PC-3 (cell line): Measurements from ENCODE around the gene UPK3BL1. TPM values are rescaled to one million over a fixed set of nuclear protein-coding genes. Genes with fewer than 3 reads are reported as not detected.
"Not testable (repeated sequence)": the region's sequence is repeated elsewhere in the genome, so short reads cannot be mapped to it uniquely, and the experiment has no call there.

Source experiments
- ATAC-seq: fragments of 200-7000 bp; cut with Tn5 transposase; 2 replicates; pipeline ENCODE4 v1.9.1; 2020; ENCODE audit warnings: mild to moderate bottlenecking, moderate library complexity
- BruUV-seq: library from RNA; stranded (reverse); fragments of 400-500 nt; replicated peaks from 2 replicates; lab custom pipeline; 2021; lab: Mats Ljungman, UMichigan
- CTCF ChIA-PET: fragments of 300-600 bp; sonication (Branson Sonifier 250); formaldehyde crosslinking; loops from one replicate; lab custom pipeline; 2022; ENCODE audit warnings: antibody characterized with exemption; lab: Charles Lee
- POLR2A ChIA-PET: fragments of 300-600 bp; sonication (Branson Sonifier 250); formaldehyde crosslinking; loops from one replicate; lab custom pipeline; 2022; ENCODE audit warnings: antibody characterized with exemption; ENCODE audit not compliant: unreplicated experiment; lab: Charles Lee
- DNase-seq: peaks from one replicate; pipeline ENCODE4 v3.0.0-alpha.2; 2015
- H2AFZ ChIP-seq: fragments of 300-600 bp; sonication (generic); 2 replicates; pipeline ENCODE4 v1.6.0; 2016; ENCODE audit warnings: antibody characterized with exemption, low read length
- H3F3A ChIP-seq: fragments of 300-600 bp; sonication (generic); one replicate; pipeline ENCODE4 v1.6.0; 2017; ENCODE audit warnings: antibody characterized with exemption, low read length, control low read depth, mild to moderate bottlenecking; ENCODE audit not compliant: unreplicated experiment
- H3K27ac ChIP-seq: fragments of 300-600 bp; sonication (generic); 2 replicates; pipeline ENCODE4 v1.5.1; 2016; ENCODE audit warnings: mild to moderate bottlenecking, low read length
- H3K27me3 ChIP-seq: fragments of 300-600 bp; sonication (generic); 2 replicates; pipeline ENCODE4 v1.6.1; 2016; ENCODE audit warnings: low read length, mixed read lengths
- H3K36me3 ChIP-seq: fragments of 300-600 bp; sonication (generic); 2 replicates; pipeline ENCODE4 v1.6.1; 2016; ENCODE audit warnings: low read depth, mixed run types, low read length, mixed read lengths
- H3K4me1 ChIP-seq: fragments of 300-600 bp; sonication (generic); 2 replicates; pipeline ENCODE4 v1.5.1; 2016; ENCODE audit warnings: low read length; ENCODE audit not compliant: insufficient read depth
- H3K4me2 ChIP-seq: fragments of 300-600 bp; sonication (generic); 2 replicates; pipeline ENCODE4 v1.6.0; 2016; ENCODE audit warnings: low read length
- H3K4me3 ChIP-seq: fragments of 300-600 bp; sonication (generic); 2 replicates; pipeline ENCODE4 v1.5.1; 2016; ENCODE audit warnings: mild to moderate bottlenecking, low read length, mixed read lengths
- H3K79me2 ChIP-seq: fragments of 300-600 bp; sonication (generic); 2 replicates; pipeline ENCODE4 v1.6.1; 2017; ENCODE audit warnings: low read length, mixed read lengths
- H3K9ac ChIP-seq: fragments of 300-600 bp; sonication (generic); 2 replicates; pipeline ENCODE4 v1.6.0; 2016; ENCODE audit warnings: mild to moderate bottlenecking, low read length
- H3K9me2 ChIP-seq: fragments of 300-600 bp; sonication (generic); replicated peaks from 2 replicates; pipeline ENCODE4 v1.6.1; 2016; ENCODE audit warnings: mixed run types, low read length, mixed read lengths
- H3K9me3 ChIP-seq: fragments of 300-600 bp; sonication (generic); 2 replicates; pipeline ENCODE4 v1.6.1; 2016; ENCODE audit warnings: low read length, mixed read lengths
- H4K20me1 ChIP-seq: fragments of 300-600 bp; sonication (generic); 2 replicates; pipeline ENCODE4 v1.6.1; 2016; ENCODE audit warnings: low read length, mixed read lengths
- intact Hi-C: fragments of 100-400 bp; cut with micrococcal nuclease; formaldehyde crosslinking; loops from 2 replicates; pipeline ENCODE4 v1.9.0; 2023
- total RNA-seq: library from RNA; depleted of rRNA; stranded (reverse); fragments of >200 nt; gene quantifications from 2 replicates; pipeline ENCODE4 v1.2.3, GENCODE V29; 2014

Gene UPK3BL1
- total RNA-seq, 1 experiment from 2014 or later = 22.7 TPM

- BruUV-seq, ATAC-seq, CTCF ChIA-PET: not testable (repeated sequence)
Observed at GRCh38 chr7:102614873-102615272, 27.7 kb downstream of the UPK3BL1 start.

GRCh38 chr7:102614346-102614697, 28.3 kb downstream of the UPK3BL1 start:
- peak; percentile 46 for ATAC-seq
- intact Hi-C loops, POLR2A ChIA-PET, DNase-seq, H3K4me2 ChIP-seq, CTCF ChIA-PET, H3K27me3 ChIP-seq, H3K4me1 ChIP-seq, H3F3A ChIP-seq, H3K36me3 ChIP-seq, H3K79me2 ChIP-seq, H4K20me1 ChIP-seq, H2AFZ ChIP-seq, H3K9me2 ChIP-seq, H3K4me3 ChIP-seq, H3K27ac ChIP-seq, H3K9ac ChIP-seq, BruUV-seq, H3K9me3 ChIP-seq: not testable (repeated sequence)

More at GRCh38 chr7:102614873-102615272, 27.7 kb downstream of the UPK3BL1 start:
- H3K9me2 ChIP-seq, DNase-seq, H3K36me3 ChIP-seq, H3K4me2 ChIP-seq, H3F3A ChIP-seq, H3K4me3 ChIP-seq, H3K79me2 ChIP-seq, H3K27me3 ChIP-seq, H3K4me1 ChIP-seq, H3K27ac ChIP-seq, H3K9ac ChIP-seq, H3K9me3 ChIP-seq, H4K20me1 ChIP-seq, H2AFZ ChIP-seq, POLR2A ChIA-PET, intact Hi-C loops: not testable (repeated sequence)

- POLR2A ChIA-PET, H3K4me2 ChIP-seq, H3F3A ChIP-seq, H3K9me2 ChIP-seq, H3K27ac ChIP-seq, H2AFZ ChIP-seq, H3K4me1 ChIP-seq, intact Hi-C loops, CTCF ChIA-PET, ATAC-seq, H3K9me3 ChIP-seq, H3K4me3 ChIP-seq, H3K79me2 ChIP-seq, H4K20me1 ChIP-seq, DNase-seq, BruUV-seq, H3K27me3 ChIP-seq, H3K36me3 ChIP-seq, H3K9ac ChIP-seq: not testable (repeated sequence)
Observed at GRCh38 chr7:102613575-102614345, 28.8 kb downstream of the UPK3BL1 start.

GRCh38 chr7:102611675-102612325, 30.8 kb downstream of the UPK3BL1 start:
- DNase-seq, POLR2A ChIA-PET, H4K20me1 ChIP-seq, H3K36me3 ChIP-seq, H3K4me3 ChIP-seq, intact Hi-C loops, H3K9me3 ChIP-seq, BruUV-seq, H3K79me2 ChIP-seq, H3K9me2 ChIP-seq, H3F3A ChIP-seq, H2AFZ ChIP-seq, H3K27me3 ChIP-seq, H3K9ac ChIP-seq, H3K27ac ChIP-seq, CTCF ChIA-PET, H3K4me2 ChIP-seq, ATAC-seq, H3K4me1 ChIP-seq: not testable (repeated sequence)

- H3K4me2 ChIP-seq, H3K4me1 ChIP-seq, H4K20me1 ChIP-seq, POLR2A ChIA-PET, BruUV-seq, H2AFZ ChIP-seq, H3F3A ChIP-seq, intact Hi-C loops, H3K9me2 ChIP-seq, H3K9ac ChIP-seq, H3K79me2 ChIP-seq, H3K4me3 ChIP-seq, CTCF ChIA-PET, H3K36me3 ChIP-seq, DNase-seq, H3K27me3 ChIP-seq, H3K27ac ChIP-seq, H3K9me3 ChIP-seq: not testable (repeated sequence)
- ATAC-seq = peak; percentile 64
Observed at GRCh38 chr7:102611013-102611674, 31.4 kb downstream of the UPK3BL1 start.

GRCh38 chr7:102610441-102610840, 32.1 kb downstream of the UPK3BL1 start:
- H3K79me2 ChIP-seq, BruUV-seq: not testable (repeated sequence)

More at GRCh38 chr7:102610441-102610840, 32.1 kb downstream of the UPK3BL1 start:
- H4K20me1 ChIP-seq, H3K36me3 ChIP-seq, H2AFZ ChIP-seq, H3K27ac ChIP-seq, DNase-seq, H3K4me3 ChIP-seq, H3K9ac ChIP-seq, ATAC-seq, H3K9me3 ChIP-seq, CTCF ChIA-PET, H3K9me2 ChIP-seq, H3K4me1 ChIP-seq, H3F3A ChIP-seq, POLR2A ChIA-PET, intact Hi-C loops, H3K27me3 ChIP-seq, H3K4me2 ChIP-seq: not testable (repeated sequence)
